ENCODE measurements around the gene RABGAP1. TPM values are rescaled to one million over a fixed set of nuclear protein-coding genes. Genes with fewer than 3 reads are reported as not detected.

RABGAP1 gene
- total RNA-seq, 1 donor from 2014 or later = 58.1 TPM

DNA sequence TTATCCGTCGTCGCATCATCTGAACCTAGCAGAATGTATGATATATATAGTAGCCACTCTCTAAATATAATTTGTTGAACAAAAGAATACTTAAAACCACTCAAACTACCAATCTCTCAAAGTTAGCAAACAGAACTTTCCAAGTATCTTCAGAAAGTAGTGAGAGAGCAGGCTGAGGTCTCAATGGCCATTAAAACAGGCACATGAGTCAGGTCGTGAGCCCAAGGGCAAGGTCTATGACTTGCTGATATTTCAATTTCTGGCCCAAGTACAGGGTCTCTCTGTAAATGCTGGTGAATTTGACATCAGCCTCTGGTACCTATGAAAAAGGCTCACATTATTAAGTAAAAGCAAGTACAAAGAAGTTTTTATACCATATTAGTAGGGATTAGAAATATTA, 187.8 kb downstream of the RABGAP1 start:
- DNase-seq (no peak), ATAC-seq (ENCODE audit: low read depth) (no peak)
- Mint-ChIP-seq H3K4me1 (peaks cover 21% of the 10 kb centered on the region), H3K27ac (peak overlapping the region; percentile 33), H3K36me3 (ENCODE audit: low read depth) (peaks cover 54% of the 10 kb centered on the region), H3K27me3 (no peaks in the 10 kb centered on the region), H3K9me3 (no peaks in the 10 kb centered on the region), H3K4me3 (no peak overlapping the region)
- intact Hi-C loops (cut with micrococcal nuclease) = loop anchor here (5.0 kb wide), 1 partner anchor 41 kb away; no protein-coding TSS in a partner anchor
- TF ChIP-seq, protein P1, sequence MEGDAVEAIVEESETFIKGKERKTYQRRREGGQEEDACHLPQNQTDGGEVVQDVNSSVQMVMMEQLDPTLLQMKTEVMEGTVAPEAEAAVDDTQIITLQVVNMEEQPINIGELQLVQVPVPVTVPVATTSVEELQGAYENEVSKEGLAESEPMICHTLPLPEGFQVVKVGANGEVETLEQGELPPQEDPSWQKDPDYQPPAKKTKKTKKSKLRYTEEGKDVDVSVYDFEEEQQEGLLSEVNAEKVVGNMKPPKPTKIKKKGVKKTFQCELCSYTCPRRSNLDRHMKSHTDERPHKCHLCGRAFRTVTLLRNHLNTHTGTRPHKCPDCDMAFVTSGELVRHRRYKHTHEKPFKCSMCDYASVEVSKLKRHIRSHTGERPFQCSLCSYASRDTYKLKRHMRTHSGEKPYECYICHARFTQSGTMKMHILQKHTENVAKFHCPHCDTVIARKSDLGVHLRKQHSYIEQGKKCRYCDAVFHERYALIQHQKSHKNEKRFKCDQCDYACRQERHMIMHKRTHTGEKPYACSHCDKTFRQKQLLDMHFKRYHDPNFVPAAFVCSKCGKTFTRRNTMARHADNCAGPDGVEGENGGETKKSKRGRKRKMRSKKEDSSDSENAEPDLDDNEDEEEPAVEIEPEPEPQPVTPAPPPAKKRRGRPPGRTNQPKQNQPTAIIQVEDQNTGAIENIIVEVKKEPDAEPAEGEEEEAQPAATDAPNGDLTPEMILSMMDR (IDR thresholded peaks at IDR 0.05) = no peak
- ChIA-PET POLR2A (interaction anchor here (0.6 to 1.1 kb wide), 2 partner anchors 90 to 230 kb away, joined by 3 read pairs; no protein-coding TSS in a partner anchor), CTCF (no interaction called here)

DNA sequence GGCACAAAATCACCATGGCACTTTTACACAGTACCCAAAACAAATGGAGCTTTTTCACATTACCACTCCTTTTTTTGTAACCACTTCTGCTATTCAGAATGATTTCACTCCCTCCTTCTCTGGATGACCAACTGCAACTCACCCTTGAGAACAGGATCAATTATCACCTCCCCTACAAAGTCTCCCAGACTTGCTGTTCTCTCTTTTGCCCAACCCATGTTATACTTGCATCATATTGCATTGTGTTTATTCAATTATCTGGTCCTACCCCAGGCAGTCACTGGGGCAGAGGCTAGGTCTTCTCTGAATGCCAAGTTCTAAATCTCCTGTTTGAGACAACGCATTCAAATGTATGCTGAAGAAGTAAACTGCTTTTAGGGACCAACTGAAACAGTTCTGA, 188.6 kb downstream of the RABGAP1 start:
- Mint-ChIP-seq H3K27ac (peak overlapping the region; percentile 69), H3K27me3 (no peaks in the 10 kb centered on the region), H3K36me3 (ENCODE audit: low read depth) (peaks cover 53% of the 10 kb centered on the region), H3K4me1 (peaks cover 18% of the 10 kb centered on the region), H3K4me3 (no peak overlapping the region), H3K9me3 (no peaks in the 10 kb centered on the region)
- ChIA-PET POLR2A (interaction anchor here (0.6 to 1.1 kb wide), 2 partner anchors 89 to 230 kb away, joined by 3 read pairs; no protein-coding TSS in a partner anchor), CTCF (interaction anchor here (1.1 kb wide), 1 partner anchor 220 kb away, joined by 6 read pairs; no protein-coding TSS in a partner anchor)
- ATAC-seq (ENCODE audit: low read depth) (no peak), DNase-seq (no peak)
- TF ChIP-seq, protein P1 (IDR thresholded peaks at IDR 0.05) = no peak
- intact Hi-C loops (cut with micrococcal nuclease) = loop anchor here (5.0 kb wide), 1 partner anchor 42 kb away; no protein-coding TSS in a partner anchor

DNA sequence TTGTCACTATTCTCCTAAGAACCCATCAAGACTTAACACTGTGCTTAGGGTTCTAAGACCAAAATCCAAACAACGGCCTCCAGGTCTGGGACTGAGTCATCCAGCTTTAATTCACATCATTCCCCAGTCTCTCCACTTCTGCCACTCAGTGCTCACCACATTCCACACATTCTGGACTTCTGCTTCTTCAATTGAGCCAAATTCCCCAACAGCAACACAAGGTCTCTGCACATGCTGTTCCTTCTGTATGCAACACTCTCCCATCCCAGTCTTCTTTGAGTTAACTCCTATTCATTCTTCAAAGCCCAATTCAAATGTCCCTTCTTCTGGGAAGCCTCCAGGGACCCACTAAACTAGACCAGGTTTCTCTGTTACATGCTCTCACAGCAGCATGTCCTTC, 190.4 kb downstream of the RABGAP1 start:
- intact Hi-C loops (cut with micrococcal nuclease) = loop anchor here (5.0 kb wide), 1 partner anchor 36 kb away; no protein-coding TSS in a partner anchor
- no peak overlapping the region for H3K27ac Mint-ChIP-seq
- POLR2A ChIA-PET = no interaction called here
- H3K4me3 Mint-ChIP-seq = no peak overlapping the region
- H3K36me3 Mint-ChIP-seq (ENCODE audit: low read depth) = peaks cover 54% of the 10 kb centered on the region
- H3K27me3 Mint-ChIP-seq = no peaks in the 10 kb centered on the region
- H3K4me1 Mint-ChIP-seq = peaks cover 17% of the 10 kb centered on the region
- no peak for DNase-seq
- no peak for ATAC-seq (ENCODE audit: low read depth)
- TF ChIP-seq, protein P1 (IDR thresholded peaks at IDR 0.05) = no peak
- H3K9me3 Mint-ChIP-seq = no peaks in the 10 kb centered on the region
- CTCF ChIA-PET = interaction anchor here (0.6 kb wide), 1 partner anchor 38 kb away, joined by 3 read pairs; no protein-coding TSS in a partner anchor

DNA sequence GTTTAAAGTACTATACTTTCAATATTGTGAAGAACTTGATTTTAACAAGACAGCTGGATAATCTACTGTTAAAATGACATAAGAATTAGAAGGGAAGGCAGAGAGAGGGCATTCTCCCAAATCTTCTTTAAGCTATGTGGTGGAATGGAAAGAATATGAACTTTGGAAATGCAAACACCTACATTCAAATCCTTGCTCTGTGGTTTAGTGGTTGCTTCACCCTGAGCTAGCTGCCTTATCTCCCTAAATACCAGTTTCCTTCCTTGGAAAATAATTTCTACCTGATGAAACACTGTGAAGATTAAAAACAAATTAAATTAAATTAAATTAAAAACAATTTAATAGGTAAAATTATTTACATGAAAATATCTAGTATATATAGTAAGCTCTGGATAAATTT, 191.2 kb downstream of the RABGAP1 start:
- TF ChIP-seq, protein P1 (IDR thresholded peaks at IDR 0.05) = no peak
- intact Hi-C loops (cut with micrococcal nuclease) = loop anchor here (5.0 kb wide), 1 partner anchor 35 kb away; no protein-coding TSS in a partner anchor
- Mint-ChIP-seq H3K4me3 (no peak overlapping the region), H3K27ac (no peak overlapping the region), H3K9me3 (no peaks in the 10 kb centered on the region), H3K36me3 (ENCODE audit: low read depth) (peaks cover 53% of the 10 kb centered on the region), H3K4me1 (peaks cover 17% of the 10 kb centered on the region), H3K27me3 (no peaks in the 10 kb centered on the region)
- ATAC-seq (ENCODE audit: low read depth) = no peak
- ChIA-PET POLR2A (interaction anchor here (0.5 to 0.6 kb wide), 2 partner anchors 222 to 732 kb away, joined by 3 to 5 read pairs; no protein-coding TSS in a partner anchor), CTCF (no interaction called here)
- no peak for DNase-seq

DNA sequence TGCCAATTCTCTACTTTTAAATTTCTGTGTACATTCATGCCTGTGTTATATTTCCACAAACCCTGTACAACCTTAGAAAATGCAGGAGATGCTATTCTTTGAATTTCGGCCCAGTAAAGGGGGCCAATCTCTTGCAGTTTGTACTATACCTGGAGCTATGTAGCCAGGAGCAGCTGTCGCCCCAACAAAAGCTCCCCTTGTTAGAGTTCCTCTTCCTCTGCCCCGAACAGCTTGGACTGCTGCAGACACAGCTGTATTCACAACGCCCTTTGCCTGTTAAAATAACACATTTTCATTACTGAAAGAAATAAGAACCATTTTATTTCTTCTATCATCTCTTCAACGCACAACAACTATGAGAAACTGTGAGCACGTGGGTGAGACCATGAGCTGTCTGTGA, 191.9 kb downstream of the RABGAP1 start:
- no peak for DNase-seq
- Mint-ChIP-seq H3K4me1 (peaks cover 11% of the 10 kb centered on the region), H3K4me3 (no peak overlapping the region), H3K27me3 (no peaks in the 10 kb centered on the region), H3K27ac (no peak overlapping the region), H3K36me3 (ENCODE audit: low read depth) (peaks cover 50% of the 10 kb centered on the region), H3K9me3 (no peaks in the 10 kb centered on the region)
- CTCF ChIA-PET = no interaction called here
- no peak for ATAC-seq (ENCODE audit: low read depth)
- intact Hi-C loops (cut with micrococcal nuclease) = loop anchor here (5.0 kb wide), 1 partner anchor 35 kb away; no protein-coding TSS in a partner anchor
- POLR2A ChIA-PET = interaction anchor here (0.6 kb wide), 1 partner anchor 222 kb away, joined by 3 read pairs; no protein-coding TSS in a partner anchor
- TF ChIP-seq, protein P1 (IDR thresholded peaks at IDR 0.05) = no peak
